ENCODE measurements around the gene FOXJ3.

GRCh38 chr1:42372796-42373195 is 37.8 kb upstream of the FOXJ3 start:
- TF ChIP-seq CTCF (IDR thresholded peaks at IDR 0.05; ENCODE audit: low read depth, low read length, poor library complexity, severe bottlenecking) (no peak), EZH2phosphoT487 (IDR thresholded peaks at IDR 0.05; ENCODE audit: borderline replicate concordance, low read length) (no peak)

Measured in DOHH2 (cell line).